Prostate gland (tissue), 1 donor: ENCODE data around the gene TCHHL1.

Experiments
- POLR2A ChIP-seq: fragments of 450-650 bp; IDR thresholded peaks from one replicate; pipeline ENCODE4 v1.6.1; 2016; ENCODE audit warnings: antibody characterized with exemption, mild to moderate bottlenecking
- POLR2AphosphoS5 ChIP-seq: sonication (generic); formaldehyde crosslinking; IDR thresholded peaks from one replicate; pipeline ENCODE4 v1.6.1; 2017; ENCODE audit warnings: antibody characterized with exemption

DNA sequence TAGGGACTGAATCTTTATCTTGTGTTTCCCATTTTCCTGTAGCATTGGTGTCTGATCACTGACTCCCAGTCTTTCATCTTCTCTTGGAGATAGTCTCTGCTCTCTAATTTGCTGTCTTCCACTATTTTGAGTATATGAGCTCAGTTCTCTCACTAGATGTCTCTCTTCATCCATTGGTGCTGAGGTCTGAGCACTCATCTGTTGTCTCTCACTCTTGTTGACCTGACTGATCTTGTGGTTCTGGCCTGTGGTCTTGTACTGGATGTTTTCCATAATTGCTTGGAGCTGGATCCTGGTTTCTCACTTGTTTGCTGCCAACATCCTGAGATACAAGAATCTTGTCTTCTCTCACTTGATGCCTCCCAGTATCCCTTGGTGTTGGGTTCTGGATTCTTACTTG lies 26.9 kb downstream of the TCHHL1 start:
- TF ChIP-seq POLR2AphosphoS5, result no peak
- no peak for TF ChIP-seq POLR2A
